ENCODE results near the gene ETHE1. TPM values are rescaled to one million over a fixed set of nuclear protein-coding genes. Genes with fewer than 3 reads are reported as not detected.

The ETHE1 gene
- polyA plus RNA-seq, 3 donors = 71.2 to 135 (median 111) TPM

DNA sequence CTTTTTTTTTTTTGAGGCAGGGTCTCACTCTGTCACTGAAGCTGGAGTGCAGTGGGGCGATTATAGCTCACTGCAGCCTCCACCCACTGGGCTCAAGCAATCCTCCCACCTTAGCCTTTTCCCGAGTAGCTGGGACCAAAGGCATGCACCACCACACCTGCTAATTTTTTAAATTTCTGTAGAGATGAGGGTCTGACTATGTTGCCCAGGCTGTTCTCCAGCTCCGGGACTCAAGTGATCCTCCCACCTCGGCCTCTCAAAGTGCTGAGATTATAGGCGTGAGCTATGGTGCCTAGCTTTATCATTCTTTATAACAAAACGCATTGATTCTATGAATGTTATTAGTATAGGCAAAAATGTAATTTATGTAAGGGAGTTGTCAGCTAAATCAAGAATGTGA is 43.7 kb downstream of the ETHE1 start:
- Histone ChIP-seq H3K36me3 (replicated peaks in 1 of 2; ENCODE audit: control insufficient read depth in 1 of 2, insufficient read depth in 2 of 2, low read length in 2 of 2) (no peaks in the 10 kb centered on the region), H3K9ac (ENCODE audit: insufficient read depth, low read length, poor library complexity, severe bottlenecking) (no peak overlapping the region), H3K79me2 (ENCODE audit: insufficient read depth, low read length) (no peaks in the 10 kb centered on the region), H4K20me1 (ENCODE audit: insufficient read depth, low read length) (no peaks in the 10 kb centered on the region), H3K9me3 (replicated peaks in 1 of 2; ENCODE audit: control insufficient read depth in 1 of 2, insufficient read depth in 1 of 2, low read length in 2 of 2) (no peaks in the 10 kb centered on the region), H3K27ac (ENCODE audit: low read depth in 1 of 2, low read length in 2 of 2) (no peak overlapping the region), H3K4me3 (replicated peaks in 1 of 3; ENCODE audit: low read depth in 2 of 3, low read length in 3 of 3) (no peak overlapping the region), H2AFZ (ENCODE audit: insufficient read depth, low read depth, low read length, poor library complexity, severe bottlenecking) (no peak overlapping the region), H3K4me2 (replicated peaks; ENCODE audit: extremely low read depth, low read length, poor library complexity, severe bottlenecking) (no peak overlapping the region), H3K27me3 (ENCODE audit: control insufficient read depth in 2 of 2, insufficient read depth in 2 of 2, low read length in 2 of 2) (no peaks in the 10 kb centered on the region), H3K4me1 (ENCODE audit: control insufficient read depth in 1 of 2, insufficient read depth in 2 of 2, low read length in 2 of 2) (peaks cover 25 to 28% of the 10 kb centered on the region in 2 donors)
- Mint-ChIP-seq H3K4me1 (peaks cover 25% of the 10 kb centered on the region), H3K4me3 (no peak overlapping the region), H3K9me3 (peaks cover 0 to 2% (median 0%) of the 10 kb centered on the region in 7 donors), H3K27ac (no peak overlapping the region), H3K36me3 (peaks cover 5 to 15% of the 10 kb centered on the region in 2 donors), H3K27me3 (ENCODE audit: low read depth in 3 of 3) (peaks cover 1 to 2% (median 2%) of the 10 kb centered on the region in 3 donors)
- no peak for DNase-seq
- no peak for TF ChIP-seq CTCF (IDR thresholded peaks at IDR 0.05)
- intact Hi-C loops (cut with micrococcal nuclease) = no loop called here
- WGBS (ENCODE audit: insufficient coverage) = no CpG with 5 or more reads among the region's 6 CpGs

DNA sequence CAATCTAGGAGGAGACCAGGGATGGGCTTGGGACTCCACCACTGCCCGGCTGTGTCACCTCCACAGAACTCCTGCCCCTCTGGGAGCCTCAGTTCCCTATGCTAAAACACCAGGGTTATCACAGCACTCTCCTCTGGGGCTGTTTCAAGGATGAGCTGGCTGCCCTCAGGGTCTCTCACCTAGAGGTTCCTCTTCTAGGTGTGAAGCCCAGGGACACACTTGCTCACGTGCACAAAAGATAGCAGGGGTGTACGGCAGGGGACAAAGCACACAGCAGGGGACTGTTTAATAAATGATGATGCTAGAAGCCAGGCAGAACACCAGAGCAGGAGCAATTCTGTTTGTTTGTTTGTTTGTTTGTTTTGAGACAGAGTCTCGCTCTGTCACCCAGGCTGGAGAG is 44.8 kb downstream of the ETHE1 start:
- Histone ChIP-seq H3K4me3 (replicated peaks in 1 of 3; ENCODE audit: low read depth in 2 of 3, low read length in 3 of 3) (no peak overlapping the region), H3K4me2 (replicated peaks; ENCODE audit: extremely low read depth, low read length, poor library complexity, severe bottlenecking) (no peak overlapping the region), H3K27ac (ENCODE audit: low read depth in 1 of 2, low read length in 2 of 2) (no peak overlapping the region), H4K20me1 (ENCODE audit: insufficient read depth, low read length) (no peaks in the 10 kb centered on the region), H3K9me3 (replicated peaks in 1 of 2; ENCODE audit: control insufficient read depth in 1 of 2, insufficient read depth in 1 of 2, low read length in 2 of 2) (no peaks in the 10 kb centered on the region), H3K79me2 (ENCODE audit: insufficient read depth, low read length) (no peaks in the 10 kb centered on the region), H3K36me3 (replicated peaks in 1 of 2; ENCODE audit: control insufficient read depth in 1 of 2, insufficient read depth in 2 of 2, low read length in 2 of 2) (no peaks in the 10 kb centered on the region), H3K27me3 (ENCODE audit: control insufficient read depth in 2 of 2, insufficient read depth in 2 of 2, low read length in 2 of 2) (no peaks in the 10 kb centered on the region), H3K9ac (ENCODE audit: insufficient read depth, low read length, poor library complexity, severe bottlenecking) (no peak overlapping the region), H2AFZ (ENCODE audit: insufficient read depth, low read depth, low read length, poor library complexity, severe bottlenecking) (no peak overlapping the region), H3K4me1 (ENCODE audit: control insufficient read depth in 1 of 2, insufficient read depth in 2 of 2, low read length in 2 of 2) (peaks cover 15 to 17% of the 10 kb centered on the region in 2 donors)
- intact Hi-C loops (cut with micrococcal nuclease) = no loop called here
- H3K27me3 Mint-ChIP-seq (ENCODE audit: low read depth in 3 of 3) = peaks cover 0 to 4% (median 2%) of the 10 kb centered on the region in 3 donors
- peaks cover 10 to 25% of the 10 kb centered on the region in 2 donors for H3K36me3 Mint-ChIP-seq
- TF ChIP-seq CTCF (IDR thresholded peaks at IDR 0.05) = no peak
- 89% methylated on average over 3 of the region's 4 CpGs for WGBS (ENCODE audit: insufficient coverage)
- peak overlapping the region in 1 of 7 donors; percentile 26 for H3K27ac Mint-ChIP-seq
- peaks cover 0 to 2% (median 0%) of the 10 kb centered on the region in 7 donors for H3K9me3 Mint-ChIP-seq
- H3K4me3 Mint-ChIP-seq = no peak overlapping the region
- no peak for DNase-seq
- H3K4me1 Mint-ChIP-seq = peaks cover 14% of the 10 kb centered on the region

Measured in CD14-positive monocyte (primary cell).